HCT116 (cell line): ENCODE results near the gene RAPH1. TPM values are rescaled to one million over a fixed set of nuclear protein-coding genes. Genes with fewer than 3 reads are reported as not detected.

Experiments used
- ATAC-seq: fragments of 200-7000 bp; cut with Tn5 transposase; 2 replicates; pipeline ENCODE4 v1.9.1; 2020; ENCODE audit warnings: mild to moderate bottlenecking, moderate library complexity
- BruUV-seq: library from RNA; stranded (reverse); fragments of 400-500 nt; replicated peaks from 2 replicates; lab custom pipeline; 2021; lab: Mats Ljungman, UMichigan
- CTCF ChIA-PET: fragments of 300-600 bp; sonication (Branson Sonifier 250); formaldehyde crosslinking; loops from one replicate; lab custom pipeline; 2021; ENCODE audit warnings: antibody characterized with exemption; lab: Charles Lee
- POLR2A ChIA-PET: fragments of 300-600, 350-600 bp; sonication (Branson Sonifier 250); formaldehyde crosslinking; loops from one replicate; lab custom pipeline; 2021; ENCODE audit warnings: antibody characterized with exemption; lab: Charles Lee
- RAD21 ChIA-PET, 2 experiments: fragments of 300-600 bp; sonication (Branson Sonifier 250); formaldehyde crosslinking; loops; one replicate each; lab custom pipeline; 2023; ENCODE audit warnings: low total read pairs in 2 of 2; ENCODE audit not compliant: uncharacterized antibody in 2 of 2, unreplicated experiment in 2 of 2, low non-redundant PET in 1 of 2; lab: Charles Lee
- DNase-seq: peaks from one replicate; pipeline ENCODE4 v3.0.0-alpha.2; 2010; ENCODE audit warnings: low read depth, low spot score
- H2AFZ ChIP-seq: fragments of 200-600 bp; shearing (Covaris generic), sonication (generic); 2 replicates; pipeline ENCODE4 v1.6.1; 2017; ENCODE audit warnings: low read depth, mixed run types, mixed read lengths, antibody characterized with exemption, low read length; ENCODE audit not compliant: poor library complexity, severe bottlenecking
- H3K27ac ChIP-seq: 2 replicates; pipeline ENCODE4 v1.5.1; 2012; ENCODE audit warnings: low read depth, low read length
- H3K27me3 ChIP-seq: fragments of 200-600 bp; sonication (generic); 2 replicates; pipeline ENCODE4 v1.6.1; 2016; ENCODE audit warnings: mixed run types, low read length, mixed read lengths; ENCODE audit not compliant: insufficient read depth
- H3K36me3 ChIP-seq, 2 experiments: fragments of 200-500 bp in 1 of 2; fragments of 200-600 bp in 1 of 2; sonication (Bioruptor generic) in 1 of 2; sonication (generic) in 1 of 2; 2 replicates each; pipeline versions ENCODE4 v1.5.1 to v1.6.1; 2014 to 2016; ENCODE audit warnings: low read length in 2 of 2, inconsistent platforms in 1 of 2, mixed read lengths in 1 of 2, mixed run types in 1 of 2; ENCODE audit not compliant: insufficient read depth in 2 of 2, control insufficient read depth in 1 of 2
- H3K4me1 ChIP-seq, 2 experiments: fragments of 200-600 bp in 1 of 2; sonication (generic) in 1 of 2; 2 replicates each; pipeline versions ENCODE4 v1.5.1 to v1.6.1; 2012 to 2017; ENCODE audit warnings: low read length in 2 of 2, inconsistent platforms in 1 of 2, mild to moderate bottlenecking in 1 of 2, mixed read lengths in 1 of 2, mixed run types in 1 of 2, moderate library complexity in 1 of 2; ENCODE audit not compliant: insufficient read depth in 2 of 2, control insufficient read depth in 1 of 2
- H3K4me2 ChIP-seq: fragments of 200-600 bp; sonication (generic); 2 replicates; pipeline ENCODE4 v1.6.1; 2017; ENCODE audit warnings: mixed run types, low read length, mixed read lengths
- H3K4me3 ChIP-seq, 2 experiments: fragments of 200-600 bp in 1 of 2; sonication (generic) in 1 of 2; replicated peaks in 1 of 2; 2 replicates each; pipeline ENCODE4 v1.5.1; 2011 to 2016; ENCODE audit warnings: low read length in 2 of 2, control low read depth in 1 of 2, low read depth in 1 of 2, mild to moderate bottlenecking in 1 of 2, mixed read lengths in 1 of 2, mixed run types in 1 of 2
- H3K79me2 ChIP-seq: fragments of 200-600 bp; sonication (generic); 2 replicates; pipeline ENCODE4 v1.6.1; 2017; ENCODE audit warnings: mild to moderate bottlenecking, mixed run types, low read length, moderate library complexity, mixed read lengths; ENCODE audit not compliant: insufficient read depth
- H3K9ac ChIP-seq: fragments of 200-600 bp; sonication (generic); 2 replicates; pipeline ENCODE4 v1.6.1; 2016; ENCODE audit warnings: low read length, mixed read lengths
- H3K9me2 ChIP-seq: fragments of 200-600 bp; sonication (generic), shearing (Covaris generic); 2 replicates; pipeline ENCODE4 v1.6.1; 2017; ENCODE audit warnings: mixed run types, mild to moderate bottlenecking, moderate library complexity; ENCODE audit not compliant: insufficient read depth
- H3K9me3 ChIP-seq, 2 experiments: fragments of 200-500 bp in 1 of 2; fragments of 200-600 bp in 1 of 2; sonication (Bioruptor generic) in 1 of 2; sonication (generic) in 1 of 2; 2 replicates each; pipeline ENCODE4 v1.6.1; 2014 to 2017; ENCODE audit warnings: low read length in 2 of 2, mixed read lengths in 2 of 2, inconsistent platforms in 1 of 2, low read depth in 1 of 2, mild to moderate bottlenecking in 1 of 2, mixed run types in 1 of 2, moderate library complexity in 1 of 2; ENCODE audit not compliant: control insufficient read depth in 1 of 2, insufficient read depth in 1 of 2
- H4K20me1 ChIP-seq: fragments of 200-600 bp; sonication (generic), shearing (Covaris generic); 2 replicates; pipeline ENCODE4 v1.6.1; 2017; ENCODE audit warnings: mixed run types, mild to moderate bottlenecking, moderate library complexity; ENCODE audit not compliant: insufficient read depth
- CEBPB ChIP-seq: IDR thresholded peaks from 2 replicates; pipeline ENCODE4 v1.6.1; 2012; ENCODE audit warnings: low read depth
- EZH2phosphoT487 ChIP-seq: fragments of 200-600 bp; IDR thresholded peaks from 2 replicates; pipeline ENCODE4 v1.6.1; 2018; ENCODE audit warnings: antibody characterized with exemption, borderline replicate concordance
- MAX ChIP-seq: IDR thresholded peaks from 2 replicates; pipeline ENCODE4 v1.6.1; 2012
- SIN3A ChIP-seq: IDR thresholded peaks from 2 replicates; pipeline ENCODE4 v1.6.1; 2012; ENCODE audit warnings: low read depth
- SP1 ChIP-seq: IDR thresholded peaks from 2 replicates; pipeline ENCODE4 v1.6.1; 2012; ENCODE audit warnings: low read depth
- SRF ChIP-seq: IDR thresholded peaks from 2 replicates; pipeline ENCODE4 v1.6.1; 2012; ENCODE audit warnings: low read depth
- TCF7L2 ChIP-seq: IDR thresholded peaks from 2 replicates; pipeline ENCODE4 v1.7.0; 2011; ENCODE audit warnings: borderline replicate concordance, inconsistent platforms; ENCODE audit not compliant: insufficient read depth, insufficient read length; ENCODE audit errors: extremely low read depth
- YY1 ChIP-seq: IDR thresholded peaks from 2 replicates; pipeline ENCODE4 v1.6.1; 2011; ENCODE audit warnings: low read length, low read depth, moderate library complexity, mild to moderate bottlenecking; ENCODE audit not compliant: insufficient replicate concordance; ENCODE audit errors: extremely low read depth
- ZBTB33 ChIP-seq: IDR thresholded peaks from 2 replicates; pipeline ENCODE4 v1.6.1; 2011; ENCODE audit warnings: mild to moderate bottlenecking, low read length, moderate library complexity; ENCODE audit not compliant: insufficient replicate concordance; ENCODE audit errors: extremely low read depth
- ZFX ChIP-seq: fragments of 450-650 bp; IDR thresholded peaks from 2 replicates; pipeline ENCODE4 v1.6.1; 2017
- intact Hi-C: fragments of 100-400 bp; cut with micrococcal nuclease; formaldehyde crosslinking; loops from 2 replicates; pipeline ENCODE4 v1.10.0; 2022
- total RNA-seq: library from RNA; stranded (reverse); gene quantifications from one replicate; pipeline ENCODE4 v1.2.1, GENCODE V29; 2021; ENCODE audit not compliant: unreplicated experiment

RAPH1 gene
- total RNA-seq, 1 experiment from 2014 or later = 22.3 TPM

DNA sequence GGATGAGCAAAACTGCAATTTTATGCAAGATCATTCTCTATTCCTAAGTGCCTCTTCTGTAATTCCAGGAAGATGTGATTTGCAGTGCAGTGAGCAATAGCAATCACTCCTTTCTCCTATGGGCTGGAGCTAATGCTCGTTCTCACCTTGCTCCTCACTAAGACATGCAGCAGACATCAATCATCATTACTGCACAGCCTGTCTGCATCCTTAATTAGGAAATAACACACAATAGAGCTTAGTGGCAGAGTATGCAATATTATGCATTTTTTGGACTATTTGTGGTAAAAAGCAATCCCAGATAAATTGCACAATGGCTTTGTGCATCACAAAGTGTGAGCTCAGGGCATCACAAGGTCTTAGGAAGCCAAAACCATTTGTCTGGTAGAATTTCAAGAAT lies 32.6 kb upstream of the RAPH1 start (continued):
- TF ChIP-seq YY1 = no peak
- TF ChIP-seq CEBPB = no peak
- TF ChIP-seq TCF7L2 = no peak
- TF ChIP-seq SP1 = no peak
- no peak for TF ChIP-seq SRF

DNA sequence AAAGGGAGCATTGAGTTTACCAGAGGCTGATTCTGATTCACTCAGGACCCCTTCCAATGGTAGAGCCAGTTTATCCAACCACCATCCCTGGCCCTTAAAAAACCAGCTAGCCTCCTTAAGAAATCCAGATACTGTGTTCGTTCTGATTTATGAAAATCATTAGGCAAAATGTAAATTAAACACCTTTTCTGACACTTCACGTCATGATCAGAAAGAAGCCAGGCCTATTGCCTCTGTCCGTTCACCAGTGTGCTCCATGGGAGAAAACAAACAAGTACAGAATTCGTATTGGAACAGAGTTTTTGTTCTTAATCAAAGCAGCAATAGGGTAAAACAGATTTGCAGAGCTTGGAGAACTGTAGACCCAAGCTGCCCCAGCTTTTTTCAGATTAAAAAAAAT lies 31.1 kb upstream of the RAPH1 start:
- H2AFZ ChIP-seq = no peak overlapping the region
- TF ChIP-seq MAX (no peak), ZFX (no peak), SP1 (no peak), SIN3A (no peak), TCF7L2 (no peak), EZH2phosphoT487 (no peak), ZBTB33 (no peak)
- TF ChIP-seq, all 23 proteins: peak for 0
- Histone ChIP-seq H3K9me2 (no peaks in the 10 kb centered on the region), H3K4me2 (no peak overlapping the region), H3K27me3 (no peaks in the 10 kb centered on the region), H3K4me3 (no peak overlapping the region), H3K36me3 (no peaks in the 10 kb centered on the region), H3K4me1 (no peaks in the 10 kb centered on the region), H3K9me3 (no peaks in the 10 kb centered on the region), H3K79me2 (no peaks in the 10 kb centered on the region), H4K20me1 (no peaks in the 10 kb centered on the region), H3K9ac (no peak overlapping the region), H3K27ac (no peak overlapping the region)
- BruUV-seq = no TSS peak
- no peak for DNase-seq
- CTCF ChIA-PET = no interaction called here
- POLR2A ChIA-PET = no interaction called here
- ATAC-seq = no peak
- intact Hi-C loops = no loop called here
- RAD21 ChIA-PET = no interaction called here
